ENCODE measurements around the gene CEP19. TPM values are rescaled to one million over a fixed set of nuclear protein-coding genes. Genes with fewer than 3 reads are reported as not detected.

The CEP19 gene
- total and polyA plus RNA-seq, 2 of the 8 experiments (the other 6 are each of a cell fraction or from before 2014, with no cell fraction given): 0.95 to 1.6 TPM

- no peak overlapping the region for H4K8ac ChIP-seq (ENCODE audit: extremely low read depth, insufficient read depth, low read length)
- no peaks in the 10 kb centered on the region for H3K27me3 ChIP-seq (replicated peaks in 1 of 4; ENCODE audit: control insufficient read depth in 3 of 4, extremely low read depth in 1 of 4, insufficient read depth in 3 of 4, low read length in 3 of 4)
- no peak overlapping the region for H3K4me3 ChIP-seq (ENCODE audit: extremely low read depth in 1 of 4, insufficient read depth in 2 of 4, low read depth in 3 of 4, low read length in 4 of 4)
- H3K79me2 ChIP-seq (ENCODE audit: control insufficient read depth in 1 of 2, insufficient read depth in 2 of 2, low read length in 2 of 2): peaks cover 0 to 8% of the 10 kb centered on the region in 2 experiments; a peak in 3 of 4 replicates
- no peak overlapping the region for H2BK5ac ChIP-seq (ENCODE audit: low read depth, low read length)
- DNase-seq (ENCODE audit: low read depth in 1 of 2, low spot score in 2 of 2) (no peak), FAIRE-seq (no peak)
- no peak overlapping the region for H2BK12ac ChIP-seq (ENCODE audit: low read depth, low read length)
- H3K18ac ChIP-seq (ENCODE audit: extremely low read depth, low read length): no peak overlapping the region
- no peak overlapping the region for H2BK20ac ChIP-seq (ENCODE audit: low read length)
- H2BK15ac ChIP-seq (ENCODE audit: low read length): no peak overlapping the region
- no peak overlapping the region for H3K14ac ChIP-seq (ENCODE audit: insufficient read length)
- H3K23me2 ChIP-seq (ENCODE audit: low read depth, low read length): no peaks in the 10 kb centered on the region; the same call in 1 of the 2 replicates
- H3K56ac ChIP-seq (replicated peaks; ENCODE audit: insufficient read length, low read depth, low read length): no peak overlapping the region
- H3K23ac ChIP-seq (ENCODE audit: insufficient read length): no peak overlapping the region
- H3K79me1 ChIP-seq (ENCODE audit: low read depth, low read length): no peaks in the 10 kb centered on the region
- no peaks in the 10 kb centered on the region for H3K36me3 ChIP-seq (ENCODE audit: control insufficient read depth in 2 of 4, insufficient read depth in 4 of 4, low read length in 3 of 4)
- no peaks in the 10 kb centered on the region for H3K4me1 ChIP-seq (replicated peaks in 1 of 4; ENCODE audit: control insufficient read depth in 3 of 4, insufficient read depth in 4 of 4, low read length in 3 of 4)
- no peak overlapping the region for H2AK5ac ChIP-seq (ENCODE audit: low read depth, low read length)
- H3K4ac ChIP-seq (replicated peaks; ENCODE audit: insufficient read length, low read depth, low read length): no peak overlapping the region
- H3K9me3 ChIP-seq (ENCODE audit: insufficient read depth in 2 of 2, low read depth in 1 of 2, low read length in 1 of 2): no peaks in the 10 kb centered on the region
- no peak overlapping the region for H3K27ac ChIP-seq (ENCODE audit: low read depth, low read length)
- ChIA-PET POLR2A (ENCODE audit: partially characterized antibody) (no interaction called here), CTCF (ENCODE audit: partially characterized antibody) (interaction anchor here (1.2 kb wide), 1 partner anchor 50 kb away, joined by 3 read pairs; no protein-coding TSS in a partner anchor)
- H4K91ac ChIP-seq (replicated peaks; ENCODE audit: insufficient read length, low read length): no peak overlapping the region
- 86% methylated on average over 3 of the region's 3 CpGs; no CpG with 5 or more reads in 1 of the 2 experiments for WGBS, 2 experiments (ENCODE audit: extremely low coverage in 1 of 2, insufficient coverage in 1 of 2, insufficient read length in 1 of 2, insufficient replicate concordance in 2 of 2, low coverage in 1 of 2, low lambda C conversion rate in 2 of 2, missing lambda C conversion rate in 1 of 2)
- H3K9ac ChIP-seq (replicated peaks in 1 of 4; ENCODE audit: extremely low read depth in 1 of 4, low read depth in 3 of 4, low read length in 3 of 4): no peak overlapping the region
- H2AFZ ChIP-seq (ENCODE audit: low read length): no peak overlapping the region
- no peaks in the 10 kb centered on the region for H4K20me1 ChIP-seq (replicated peaks in 1 of 2; ENCODE audit: control insufficient read depth in 1 of 2, insufficient read depth in 2 of 2, low read length in 2 of 2)
- no peak overlapping the region for H4K5ac ChIP-seq (ENCODE audit: insufficient read length, low read depth, low read length)
- H2BK120ac ChIP-seq (replicated peaks; ENCODE audit: low read depth, low read length): no peak overlapping the region
- no peak overlapping the region for H3K4me2 ChIP-seq (ENCODE audit: insufficient read depth in 1 of 2, low read depth in 2 of 2, low read length in 2 of 2)
- TF ChIP-seq PHF8 (conservative IDR thresholded peaks at IDR 0.05; ENCODE audit: low read depth, low read length) (no peak), BRCA1 (IDR thresholded peaks at IDR 0.05; ENCODE audit: low read depth, low read length) (no peak), KDM1A (IDR thresholded peaks at IDR 0.05; ENCODE audit: borderline replicate concordance, low read length) (no peak)
These were observed 23.7 kb upstream of the CEP19 start for GRCh38 chr3:196735751-196736150.
